K562 (cell line): Measurements from ENCODE around the gene RITA1. TPM values are rescaled to one million over a fixed set of nuclear protein-coding genes. Genes with fewer than 3 reads are reported as not detected.

ENCODE experiments used
- GABPA ChIP-seq: fragments of 200-800 bp; sonication (Bioruptor generic); conservative IDR thresholded peaks from 2 replicates; pipeline ENCODE4 v1.6.1; 2016; ENCODE audit warnings: low read depth, missing genetic modification characterization, missing compliant biosample characterization
- HDAC2 ChIP-seq: fragments of 450-650 bp; IDR thresholded peaks from 2 replicates; pipeline ENCODE4 v1.6.1; 2016; ENCODE audit warnings: mild to moderate bottlenecking
- SMAD4 ChIP-seq: fragments of 250-450 bp; sonication (Bioruptor Pico); conservative IDR thresholded peaks from 2 replicates; pipeline ENCODE4 v1.8.0; 2021; ENCODE audit warnings: inconsistent platforms, mild to moderate bottlenecking, moderate library complexity
- WHSC1 ChIP-seq: IDR thresholded peaks from one replicate; pipeline ENCODE4 v1.6.1; 2012; ENCODE audit warnings: low read length, control low read depth, inconsistent platforms
- polyA plus RNA-seq, 8 experiments: library from polyadenylated mRNA; depleted of rRNA in 4 of 8; stranded (reverse) in 5 of 8; unstranded in 3 of 8; fragments of >200 nt; fragmentation: Nextera tagmentation in 2 of 8; fragmentation: Illumina TruSeq in 1 of 8; extraction: Ambion mirVana in 2 of 8; extraction: Trizol in 1 of 8; gene quantifications; 2 replicates each; pipeline versions ENCODE4 v1.2.1 to v1.2.3, GENCODE V29; 2011 to 2014; ENCODE audit warnings: inconsistent platforms in 1 of 8, missing spikeins in 1 of 8
- total RNA-seq, 7 experiments: library from RNA; depleted of rRNA in 6 of 7; stranded (reverse); fragments of >200 nt in 6 of 7; fragmentation: Illumina TruSeq in 2 of 7; extraction: Trizol in 2 of 7; gene quantifications; 2 replicates each; pipeline versions ENCODE4 v1.2.1 to v1.2.3, GENCODE V29; 2011 to 2021; ENCODE audit warnings: low replicate concordance in 1 of 7
- TF ChIP-seq, protein P1 (sequence below), 2 experiments: IDR thresholded peaks in 1 of 2; conservative IDR thresholded peaks in 1 of 2; 2 replicates each; pipeline ENCODE4 v1.6.1; 2016; ENCODE audit warnings: low read depth in 2 of 2, mild to moderate bottlenecking in 1 of 2, missing compliant biosample characterization in 1 of 2, missing genetic modification characterization in 1 of 2, moderate library complexity in 1 of 2
- TF ChIP-seq, protein P2 (sequence below): fragments of 250-450 bp; sonication (Bioruptor Pico); IDR thresholded peaks from 2 replicates; pipeline ENCODE4 v1.4.0; 2020; ENCODE audit warnings: mild to moderate bottlenecking, moderate library complexity, borderline replicate concordance
- TF ChIP-seq, protein P3 (sequence below): fragments of 450-650 bp; conservative IDR thresholded peaks from 2 replicates; pipeline ENCODE4 v1.6.1; 2016; ENCODE audit warnings: missing genetic modification characterization, low read depth, mild to moderate bottlenecking, control low read depth, missing compliant biosample characterization
- TF ChIP-seq, protein P4 (sequence below): fragments of 200-800 bp; sonication (Bioruptor generic); IDR thresholded peaks from 2 replicates; pipeline ENCODE4 v1.6.1; 2017; ENCODE audit warnings: missing genetic modification characterization, missing compliant biosample characterization
- TF ChIP-seq, protein P5 (sequence below): fragments of 250-450 bp; sonication (Bioruptor Pico); IDR thresholded peaks from 2 replicates; pipeline ENCODE4 v1.8.0; 2022; ENCODE audit warnings: moderate library complexity, mild to moderate bottlenecking, inconsistent platforms
- TF ChIP-seq, protein P6 (sequence below): fragments of 150-350 bp; IDR thresholded peaks from 2 replicates; pipeline ENCODE4 v1.6.1; 2014; ENCODE audit warnings: low read depth, mild to moderate bottlenecking, low read length, borderline replicate concordance

The RITA1 gene
- total and polyA plus RNA-seq, 9 of the 15 experiments (the other 6 are each of a cell fraction or from before 2014, with no cell fraction given) = 2.8 to 40.4 (median 18.0) TPM

DNA sequence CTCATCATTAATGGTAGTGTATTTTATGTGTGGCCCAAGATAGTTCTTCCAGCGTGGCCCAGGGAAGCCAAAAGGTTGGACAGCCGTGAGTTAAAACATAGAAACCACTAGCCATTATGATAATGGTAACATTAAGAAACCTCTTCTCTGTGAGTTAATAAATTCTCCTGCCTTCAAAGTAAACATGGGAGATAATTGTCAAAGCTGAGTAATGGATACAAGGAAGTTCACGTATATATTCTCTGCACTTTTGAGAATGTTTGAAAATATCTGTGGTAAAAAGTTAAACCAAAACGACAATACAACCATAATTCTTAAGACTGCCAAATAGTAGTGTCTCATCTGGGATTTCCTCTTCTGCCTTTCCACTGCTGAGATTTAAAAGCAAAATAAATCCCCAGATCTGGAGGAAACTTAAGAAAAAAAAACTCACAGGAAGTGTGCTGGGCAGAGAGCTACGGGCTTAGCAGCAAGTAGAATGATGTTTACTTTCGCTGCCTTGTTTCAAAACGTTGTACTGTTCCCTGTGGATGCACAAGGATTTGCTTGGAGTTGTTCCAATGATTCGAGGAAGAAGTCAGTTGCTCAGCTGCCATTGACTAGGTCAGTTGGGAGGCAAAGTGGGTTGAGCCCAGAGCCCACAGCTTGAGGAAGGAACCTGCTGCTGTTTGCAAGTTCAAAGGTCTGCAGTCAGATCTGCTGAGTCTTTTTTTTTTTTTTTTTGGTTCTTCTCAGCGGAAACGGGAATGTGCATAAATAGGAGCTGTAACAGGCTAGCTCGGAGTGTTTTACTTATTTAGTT, 37.4 kb downstream of the RITA1 start (continued):
- TF ChIP-seq, protein P1, sequence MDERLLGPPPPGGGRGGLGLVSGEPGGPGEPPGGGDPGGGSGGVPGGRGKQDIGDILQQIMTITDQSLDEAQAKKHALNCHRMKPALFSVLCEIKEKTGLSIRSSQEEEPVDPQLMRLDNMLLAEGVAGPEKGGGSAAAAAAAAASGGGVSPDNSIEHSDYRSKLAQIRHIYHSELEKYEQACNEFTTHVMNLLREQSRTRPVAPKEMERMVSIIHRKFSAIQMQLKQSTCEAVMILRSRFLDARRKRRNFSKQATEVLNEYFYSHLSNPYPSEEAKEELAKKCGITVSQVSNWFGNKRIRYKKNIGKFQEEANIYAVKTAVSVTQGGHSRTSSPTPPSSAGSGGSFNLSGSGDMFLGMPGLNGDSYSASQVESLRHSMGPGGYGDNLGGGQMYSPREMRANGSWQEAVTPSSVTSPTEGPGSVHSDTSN (CRISPR knock-in tag; IDR thresholded peaks at IDR 0.05; ENCODE audit: low read depth) = no peak
- TF ChIP-seq, protein P1 (tag; conservative IDR thresholded peaks at IDR 0.05; ENCODE audit: low read depth) = 0 out of 2 replicates have a peak, but pooled peaks have one; percentile 25
- TF ChIP-seq, protein P2, sequence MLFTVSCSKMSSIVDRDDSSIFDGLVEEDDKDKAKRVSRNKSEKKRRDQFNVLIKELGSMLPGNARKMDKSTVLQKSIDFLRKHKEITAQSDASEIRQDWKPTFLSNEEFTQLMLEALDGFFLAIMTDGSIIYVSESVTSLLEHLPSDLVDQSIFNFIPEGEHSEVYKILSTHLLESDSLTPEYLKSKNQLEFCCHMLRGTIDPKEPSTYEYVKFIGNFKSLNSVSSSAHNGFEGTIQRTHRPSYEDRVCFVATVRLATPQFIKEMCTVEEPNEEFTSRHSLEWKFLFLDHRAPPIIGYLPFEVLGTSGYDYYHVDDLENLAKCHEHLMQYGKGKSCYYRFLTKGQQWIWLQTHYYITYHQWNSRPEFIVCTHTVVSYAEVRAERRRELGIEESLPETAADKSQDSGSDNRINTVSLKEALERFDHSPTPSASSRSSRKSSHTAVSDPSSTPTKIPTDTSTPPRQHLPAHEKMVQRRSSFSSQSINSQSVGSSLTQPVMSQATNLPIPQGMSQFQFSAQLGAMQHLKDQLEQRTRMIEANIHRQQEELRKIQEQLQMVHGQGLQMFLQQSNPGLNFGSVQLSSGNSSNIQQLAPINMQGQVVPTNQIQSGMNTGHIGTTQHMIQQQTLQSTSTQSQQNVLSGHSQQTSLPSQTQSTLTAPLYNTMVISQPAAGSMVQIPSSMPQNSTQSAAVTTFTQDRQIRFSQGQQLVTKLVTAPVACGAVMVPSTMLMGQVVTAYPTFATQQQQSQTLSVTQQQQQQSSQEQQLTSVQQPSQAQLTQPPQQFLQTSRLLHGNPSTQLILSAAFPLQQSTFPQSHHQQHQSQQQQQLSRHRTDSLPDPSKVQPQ (CRISPR knock-in tag) = no peak
- TF ChIP-seq GABPA (tag) (no peak), WHSC1 (no peak), SMAD4 (CRISPR knock-in tag) (0 out of 2 replicates have a peak, but pooled peaks have one; percentile 18), HDAC2 (no peak)
- TF ChIP-seq, protein P3, sequence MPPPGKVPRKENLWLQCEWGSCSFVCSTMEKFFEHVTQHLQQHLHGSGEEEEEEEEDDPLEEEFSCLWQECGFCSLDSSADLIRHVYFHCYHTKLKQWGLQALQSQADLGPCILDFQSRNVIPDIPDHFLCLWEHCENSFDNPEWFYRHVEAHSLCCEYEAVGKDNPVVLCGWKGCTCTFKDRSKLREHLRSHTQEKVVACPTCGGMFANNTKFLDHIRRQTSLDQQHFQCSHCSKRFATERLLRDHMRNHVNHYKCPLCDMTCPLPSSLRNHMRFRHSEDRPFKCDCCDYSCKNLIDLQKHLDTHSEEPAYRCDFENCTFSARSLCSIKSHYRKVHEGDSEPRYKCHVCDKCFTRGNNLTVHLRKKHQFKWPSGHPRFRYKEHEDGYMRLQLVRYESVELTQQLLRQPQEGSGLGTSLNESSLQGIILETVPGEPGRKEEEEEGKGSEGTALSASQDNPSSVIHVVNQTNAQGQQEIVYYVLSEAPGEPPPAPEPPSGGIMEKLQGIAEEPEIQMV (tag) = no peak
- TF ChIP-seq, protein P4, sequence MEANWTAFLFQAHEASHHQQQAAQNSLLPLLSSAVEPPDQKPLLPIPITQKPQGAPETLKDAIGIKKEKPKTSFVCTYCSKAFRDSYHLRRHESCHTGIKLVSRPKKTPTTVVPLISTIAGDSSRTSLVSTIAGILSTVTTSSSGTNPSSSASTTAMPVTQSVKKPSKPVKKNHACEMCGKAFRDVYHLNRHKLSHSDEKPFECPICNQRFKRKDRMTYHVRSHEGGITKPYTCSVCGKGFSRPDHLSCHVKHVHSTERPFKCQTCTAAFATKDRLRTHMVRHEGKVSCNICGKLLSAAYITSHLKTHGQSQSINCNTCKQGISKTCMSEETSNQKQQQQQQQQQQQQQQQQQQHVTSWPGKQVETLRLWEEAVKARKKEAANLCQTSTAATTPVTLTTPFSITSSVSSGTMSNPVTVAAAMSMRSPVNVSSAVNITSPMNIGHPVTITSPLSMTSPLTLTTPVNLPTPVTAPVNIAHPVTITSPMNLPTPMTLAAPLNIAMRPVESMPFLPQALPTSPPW (CRISPR knock-in tag) = no peak
- TF ChIP-seq, protein P5, sequence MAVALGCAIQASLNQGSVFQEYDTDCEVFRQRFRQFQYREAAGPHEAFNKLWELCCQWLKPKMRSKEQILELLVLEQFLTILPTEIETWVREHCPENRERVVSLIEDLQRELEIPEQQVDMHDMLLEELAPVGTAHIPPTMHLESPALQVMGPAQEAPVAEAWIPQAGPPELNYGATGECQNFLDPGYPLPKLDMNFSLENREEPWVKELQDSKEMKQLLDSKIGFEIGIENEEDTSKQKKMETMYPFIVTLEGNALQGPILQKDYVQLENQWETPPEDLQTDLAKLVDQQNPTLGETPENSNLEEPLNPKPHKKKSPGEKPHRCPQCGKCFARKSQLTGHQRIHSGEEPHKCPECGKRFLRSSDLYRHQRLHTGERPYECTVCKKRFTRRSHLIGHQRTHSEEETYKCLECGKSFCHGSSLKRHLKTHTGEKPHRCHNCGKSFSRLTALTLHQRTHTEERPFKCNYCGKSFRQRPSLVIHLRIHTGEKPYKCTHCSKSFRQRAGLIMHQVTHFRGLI (CRISPR knock-in tag) = no peak
- TF ChIP-seq, protein P6, sequence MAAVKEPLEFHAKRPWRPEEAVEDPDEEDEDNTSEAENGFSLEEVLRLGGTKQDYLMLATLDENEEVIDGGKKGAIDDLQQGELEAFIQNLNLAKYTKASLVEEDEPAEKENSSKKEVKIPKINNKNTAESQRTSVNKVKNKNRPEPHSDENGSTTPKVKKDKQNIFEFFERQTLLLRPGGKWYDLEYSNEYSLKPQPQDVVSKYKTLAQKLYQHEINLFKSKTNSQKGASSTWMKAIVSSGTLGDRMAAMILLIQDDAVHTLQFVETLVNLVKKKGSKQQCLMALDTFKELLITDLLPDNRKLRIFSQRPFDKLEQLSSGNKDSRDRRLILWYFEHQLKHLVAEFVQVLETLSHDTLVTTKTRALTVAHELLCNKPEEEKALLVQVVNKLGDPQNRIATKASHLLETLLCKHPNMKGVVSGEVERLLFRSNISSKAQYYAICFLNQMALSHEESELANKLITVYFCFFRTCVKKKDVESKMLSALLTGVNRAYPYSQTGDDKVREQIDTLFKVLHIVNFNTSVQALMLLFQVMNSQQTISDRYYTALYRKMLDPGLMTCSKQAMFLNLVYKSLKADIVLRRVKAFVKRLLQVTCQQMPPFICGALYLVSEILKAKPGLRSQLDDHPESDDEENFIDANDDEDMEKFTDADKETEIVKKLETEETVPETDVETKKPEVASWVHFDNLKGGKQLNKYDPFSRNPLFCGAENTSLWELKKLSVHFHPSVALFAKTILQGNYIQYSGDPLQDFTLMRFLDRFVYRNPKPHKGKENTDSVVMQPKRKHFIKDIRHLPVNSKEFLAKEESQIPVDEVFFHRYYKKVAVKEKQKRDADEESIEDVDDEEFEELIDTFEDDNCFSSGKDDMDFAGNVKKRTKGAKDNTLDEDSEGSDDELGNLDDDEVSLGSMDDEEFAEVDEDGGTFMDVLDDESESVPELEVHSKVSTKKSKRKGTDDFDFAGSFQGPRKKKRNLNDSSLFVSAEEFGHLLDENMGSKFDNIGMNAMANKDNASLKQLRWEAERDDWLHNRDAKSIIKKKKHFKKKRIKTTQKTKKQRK = no peak
